ENCODE data around the gene KCNMA1.

KCNMA1 gene

GRCh38 chr10:77386365-77386764, 251.2 kb downstream of the KCNMA1 start:
- DNase-seq = no peak

DNA sequence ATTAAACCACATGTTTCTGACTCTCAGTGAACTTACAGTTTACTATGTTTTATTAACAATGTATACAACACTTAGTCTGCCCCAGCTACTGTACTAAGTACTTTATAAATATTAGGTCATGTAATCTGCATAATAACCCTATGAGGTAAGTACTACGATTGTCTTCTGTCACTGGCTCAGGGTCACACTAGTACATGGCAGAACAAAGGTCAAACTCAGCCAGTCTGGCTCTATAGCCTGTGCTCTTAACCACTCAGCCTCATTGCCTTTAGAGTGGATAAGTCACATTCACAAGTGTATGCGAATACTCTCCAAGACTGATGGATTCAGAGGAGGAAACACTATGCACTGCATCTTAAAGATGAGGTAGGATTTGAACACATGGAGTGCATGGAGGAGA, 252.3 kb downstream of the KCNMA1 start:
- no peak for DNase-seq

- DNase-seq = no peak
These were observed 253.6 kb downstream of the KCNMA1 start for GRCh38 chr10:77383861-77384553.

DNA sequence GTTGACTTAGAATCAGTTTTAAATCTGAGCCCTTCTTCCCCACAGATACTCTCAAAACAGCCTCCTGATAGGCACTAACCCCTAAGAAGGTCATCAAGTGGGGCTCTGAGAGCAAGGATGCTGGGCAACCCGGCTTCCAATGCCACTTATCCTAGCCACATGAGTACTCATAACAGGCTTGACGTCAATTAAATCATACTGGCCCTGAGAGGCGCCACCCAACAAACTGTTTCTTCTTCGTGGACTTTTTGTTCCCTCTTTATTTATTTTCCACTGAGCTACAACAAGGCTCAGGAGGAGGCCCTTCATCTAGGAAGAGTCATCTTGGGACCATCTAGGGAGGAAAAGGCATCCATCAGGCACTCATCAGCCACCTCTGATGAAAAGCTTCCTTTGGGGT, 255.9 kb downstream of the KCNMA1 start:
- DNase-seq = no peak

GRCh38 chr10:77380723-77381122, 256.9 kb downstream of the KCNMA1 start:
- no peak for DNase-seq

GRCh38 chr10:77380191-77380590, 257.4 kb downstream of the KCNMA1 start:
- DNase-seq = no peak

DNA sequence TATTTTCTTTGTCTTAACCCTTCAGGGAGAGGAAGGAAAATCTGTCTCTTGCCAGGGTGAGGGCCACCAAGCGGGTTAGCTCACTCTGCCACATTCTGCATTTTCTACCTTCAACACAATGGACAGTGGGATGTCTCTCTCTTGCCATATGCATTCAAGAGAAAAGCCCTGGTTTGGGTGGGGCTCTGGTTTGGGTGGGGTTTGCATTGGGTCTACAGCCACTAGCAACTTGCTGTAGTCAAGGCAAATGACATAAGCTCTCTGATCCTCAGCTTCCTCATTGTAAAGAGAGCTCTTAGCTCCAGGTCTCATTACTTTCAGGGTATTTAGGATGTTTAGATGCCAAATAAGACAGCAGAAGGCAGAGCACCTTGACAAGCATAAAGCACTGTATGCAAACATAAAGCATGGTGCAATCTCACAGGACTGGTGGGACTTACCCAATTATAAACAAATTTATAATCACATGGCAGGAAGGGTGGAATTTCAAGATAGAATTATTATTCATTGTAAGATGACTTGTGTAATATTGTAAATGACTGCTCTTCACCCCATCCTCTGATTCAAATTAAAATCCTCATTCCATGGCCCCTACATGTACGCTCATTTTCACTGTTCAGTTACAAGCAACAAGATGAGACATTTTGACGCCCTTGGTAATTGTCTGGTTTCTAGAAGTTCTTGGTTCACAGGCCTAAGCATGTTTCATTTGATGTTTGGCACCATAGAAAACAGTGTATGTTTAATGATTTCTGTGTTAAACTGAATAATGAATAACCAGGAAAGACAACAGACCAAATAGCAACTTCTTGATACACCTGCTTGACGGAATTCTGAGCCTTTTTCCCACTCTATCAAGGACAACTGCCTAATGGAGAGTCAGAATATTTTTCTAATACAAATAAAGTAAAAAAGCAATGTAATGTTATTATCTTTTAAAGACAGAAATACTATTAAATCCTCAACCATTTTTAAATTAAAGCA, 258.9 kb downstream of the KCNMA1 start:
- no peak for DNase-seq

DNA sequence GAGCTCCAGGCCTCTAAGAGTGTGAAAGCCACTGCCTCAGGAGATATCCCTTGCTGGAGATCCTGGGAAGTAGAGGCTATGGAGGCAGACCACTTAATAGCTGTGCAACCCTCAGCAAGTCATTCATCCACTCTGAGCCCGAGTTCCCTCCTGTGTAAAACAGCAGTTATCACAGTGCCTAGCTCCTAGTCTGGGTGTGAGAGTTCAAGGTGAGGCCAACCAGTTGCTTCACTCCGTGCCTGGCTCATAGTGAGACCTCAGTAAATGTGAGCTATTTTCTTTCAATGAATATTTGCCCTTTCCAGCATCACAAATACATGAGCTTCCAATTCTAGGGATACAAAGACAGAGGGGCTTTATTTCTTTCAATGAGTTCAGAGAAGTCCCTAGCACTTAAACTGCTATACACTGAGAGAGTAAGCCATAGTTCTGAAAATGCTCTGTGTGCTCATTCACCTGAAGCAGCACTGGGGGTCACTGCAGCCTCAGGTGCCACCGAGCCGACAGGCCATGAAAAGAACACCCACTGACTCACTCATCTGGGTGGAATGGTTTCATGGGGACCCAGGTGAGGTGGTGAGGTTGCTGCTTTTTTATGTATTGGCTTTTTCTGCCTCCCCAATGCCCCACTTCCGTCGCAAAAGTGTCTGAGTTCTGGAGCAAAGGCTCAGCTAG, 259.8 kb downstream of the KCNMA1 start:
- DNase-seq = no peak

- no peak for DNase-seq
These were observed 260.6 kb downstream of the KCNMA1 start for GRCh38 chr10:77377034-77377433.

- DNase-seq = no peak
These were observed 263.4 kb downstream of the KCNMA1 start for GRCh38 chr10:77374189-77374656.

- no peak for DNase-seq
These were observed 265.5 kb downstream of the KCNMA1 start for GRCh38 chr10:77371848-77372799.

- DNase-seq = no peak
These were observed 266.2 kb downstream of the KCNMA1 start for GRCh38 chr10:77371421-77371820.

GRCh38 chr10:77368006-77368405, 269.6 kb downstream of the KCNMA1 start:
- no peak for DNase-seq

GRCh38 chr10:77363210-77363609, 274.4 kb downstream of the KCNMA1 start:
- DNase-seq = no peak

DNA sequence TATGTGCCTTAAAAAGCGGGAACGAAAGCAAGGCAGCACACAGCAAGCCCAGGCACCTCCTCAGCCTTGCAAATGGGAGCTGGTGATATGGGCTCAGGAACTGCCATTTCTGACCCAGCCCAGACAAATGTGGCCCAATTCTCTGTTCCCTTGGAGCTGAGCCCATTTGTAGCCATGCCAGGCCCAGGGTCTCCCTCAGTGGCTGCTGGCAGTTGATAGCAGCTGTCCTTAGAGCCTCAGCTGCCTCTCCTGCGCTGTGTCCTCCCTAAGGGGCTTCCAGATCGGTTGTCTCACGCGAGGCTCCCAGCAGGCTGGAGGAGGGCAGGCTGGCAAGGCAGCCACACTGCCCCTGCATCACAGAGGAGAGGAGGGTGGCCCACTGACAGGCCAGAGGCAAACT, 275.8 kb downstream of the KCNMA1 start:
- peak in 1 of 2 experiments; percentile 1 for DNase-seq

GRCh38 chr10:77361426-77361825, 276.2 kb downstream of the KCNMA1 start:
- no peak for DNase-seq

- no peak for DNase-seq
These were observed 276.8 kb downstream of the KCNMA1 start for GRCh38 chr10:77360835-77361234.

- DNase-seq = no peak
These were observed 277.6 kb downstream of the KCNMA1 start for GRCh38 chr10:77359950-77360520.

- DNase-seq = no peak
These were observed 278.3 kb downstream of the KCNMA1 start for GRCh38 chr10:77359287-77359691.

GRCh38 chr10:77358656-77359055, 279.0 kb downstream of the KCNMA1 start:
- DNase-seq = no peak

DNA sequence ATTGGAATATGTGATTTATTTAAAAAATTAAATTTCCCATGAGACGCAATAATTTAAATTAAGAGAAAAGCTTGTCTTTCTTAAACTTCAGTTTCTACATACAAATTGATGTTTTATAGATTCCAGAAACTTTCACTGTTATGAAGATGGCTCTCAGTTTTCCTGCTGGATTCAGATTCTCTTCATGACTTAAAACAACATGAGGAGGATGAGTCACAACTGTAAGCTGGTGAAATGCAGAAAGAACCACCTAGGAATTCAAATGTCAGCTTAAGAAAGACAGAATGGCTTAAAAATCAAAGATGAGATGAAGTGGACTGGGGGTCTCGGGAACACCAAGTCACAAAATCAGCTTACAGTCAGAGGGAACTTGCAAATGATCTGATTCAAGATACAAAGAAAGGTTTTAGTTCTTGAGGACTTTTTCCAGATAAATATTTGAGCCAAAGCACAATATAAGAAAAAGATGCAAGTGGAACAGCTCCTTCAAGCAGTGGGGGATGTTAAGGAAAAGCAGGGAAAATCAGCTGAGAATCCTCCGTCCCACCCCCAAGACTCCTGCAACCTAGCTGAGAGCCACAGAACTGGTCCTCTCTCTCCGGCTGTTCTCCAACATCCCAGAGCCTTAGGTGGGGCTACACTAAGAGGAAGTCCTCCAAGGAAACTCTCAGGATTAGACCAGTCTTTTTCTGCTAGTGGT, 279.8 kb downstream of the KCNMA1 start:
- no peak for DNase-seq
